B cell (primary cell): ENCODE measurements around the gene VAC14.

ENCODE experiments used
- CTCF ChIP-seq: fragments of 200-600 bp; IDR thresholded peaks from one replicate; pipeline ENCODE4 v1.8.0; 2022; ENCODE audit warnings: antibody characterized with exemption, mild to moderate bottlenecking
- EZH2 ChIP-seq: IDR thresholded peaks from 2 replicates; pipeline ENCODE4 v1.6.1; 2012; ENCODE audit warnings: borderline replicate concordance, low read depth, mild to moderate bottlenecking, moderate library complexity, low read length; ENCODE audit not compliant: insufficient read depth, poor library complexity, severe bottlenecking

DNA sequence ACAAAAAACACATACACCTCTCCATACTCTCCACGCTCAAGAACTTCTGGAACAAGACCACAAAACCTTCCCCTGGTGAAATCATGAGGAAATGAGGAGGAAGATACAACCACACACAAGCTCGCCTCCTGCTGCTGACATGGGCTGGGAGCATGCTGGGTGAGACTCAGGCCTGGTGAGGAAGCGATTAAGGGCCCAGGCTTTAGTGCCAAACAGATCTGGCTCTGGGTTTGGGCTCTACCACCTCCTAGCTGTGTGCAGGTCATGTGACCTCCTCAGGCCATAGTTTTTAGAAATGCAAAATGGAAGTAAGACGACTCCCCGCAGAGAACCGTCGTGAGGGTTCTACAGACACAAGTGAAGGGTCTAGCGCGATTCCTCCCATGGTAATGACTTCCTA, 41.3 kb downstream of the VAC14 start:
- no peak for TF ChIP-seq CTCF
- no peak for TF ChIP-seq EZH2
